Activated naive CD8-positive, alpha-beta T cell (primary cell): ENCODE measurements around the gene CCPG1.

ENCODE experiments used
- H3K27ac Mint-ChIP-seq: one replicate; pipeline ENCODE4 v1.8.0; 2021; ENCODE audit warnings: mixed read lengths
- H3K27me3 Mint-ChIP-seq: one replicate; pipeline ENCODE4 v1.8.0; 2021; ENCODE audit warnings: mixed read lengths
- H3K36me3 Mint-ChIP-seq: one replicate; pipeline ENCODE4 v1.8.0; 2021; ENCODE audit warnings: mixed read lengths
- H3K4me1 Mint-ChIP-seq: one replicate; pipeline ENCODE4 v1.8.0; 2021; ENCODE audit warnings: low read depth, mixed read lengths
- H3K4me3 Mint-ChIP-seq: one replicate; pipeline ENCODE4 v1.8.0; 2021; ENCODE audit warnings: mild to moderate bottlenecking, mixed read lengths
- H3K9me3 Mint-ChIP-seq: one replicate; pipeline ENCODE4 v1.8.0; 2021; ENCODE audit warnings: low read depth, mixed read lengths

The CCPG1 gene

GRCh38 chr15:55356985-55357585 lies 51.1 kb downstream of the CCPG1 start:
- H3K9me3 Mint-ChIP-seq: no peaks in the 10 kb centered on the region
- peaks cover 7% of the 10 kb centered on the region for H3K36me3 Mint-ChIP-seq
- H3K27ac Mint-ChIP-seq: no peak overlapping the region
- no peaks in the 10 kb centered on the region for H3K27me3 Mint-ChIP-seq
- H3K4me1 Mint-ChIP-seq: no peaks in the 10 kb centered on the region
- H3K4me3 Mint-ChIP-seq: no peak overlapping the region

DNA sequence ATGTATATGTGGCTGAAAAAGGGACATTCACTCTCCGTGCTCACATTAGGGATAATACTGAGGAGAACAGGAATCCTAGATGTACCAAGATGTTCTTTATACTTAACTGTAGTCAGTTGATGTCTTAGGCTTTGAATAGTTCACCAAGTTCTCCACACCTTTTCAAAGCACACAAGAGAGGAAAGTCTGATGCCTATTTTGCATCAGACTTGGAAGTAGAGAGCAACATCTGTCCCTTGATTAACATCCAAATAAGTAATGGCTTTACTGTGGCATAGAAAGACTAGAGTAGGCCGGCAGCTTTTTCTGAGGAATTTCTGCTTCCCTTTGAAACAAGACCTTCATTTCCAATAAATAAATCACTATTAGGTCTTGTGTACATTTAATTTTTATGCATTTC lies 55.1 kb downstream of the CCPG1 start:
- Mint-ChIP-seq H3K9me3 (no peaks in the 10 kb centered on the region), H3K27ac (no peak overlapping the region), H3K4me1 (no peaks in the 10 kb centered on the region), H3K4me3 (no peak overlapping the region), H3K27me3 (no peaks in the 10 kb centered on the region), H3K36me3 (peaks cover 8% of the 10 kb centered on the region)

DNA sequence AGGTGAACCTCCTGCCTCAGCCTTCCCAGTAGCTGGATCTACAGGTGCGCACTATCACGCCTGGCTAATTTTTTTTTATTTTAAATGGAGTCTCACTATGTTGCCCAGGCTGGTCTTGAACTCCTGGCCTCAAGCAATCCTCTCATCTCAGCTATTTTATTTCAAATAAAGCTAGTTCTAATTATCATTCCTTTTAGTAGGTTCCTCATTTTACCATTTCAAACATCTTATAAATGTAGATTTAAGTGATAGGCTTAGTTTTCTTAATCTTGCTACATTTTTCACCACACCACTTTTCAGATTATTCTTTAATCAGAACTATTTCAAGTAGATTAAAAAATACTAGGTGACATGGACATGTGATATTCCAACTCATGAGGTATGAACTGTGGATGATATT lies 58.9 kb downstream of the CCPG1 start:
- Mint-ChIP-seq H3K27me3 (no peaks in the 10 kb centered on the region), H3K27ac (no peak overlapping the region), H3K9me3 (no peaks in the 10 kb centered on the region), H3K4me1 (no peaks in the 10 kb centered on the region), H3K4me3 (no peak overlapping the region), H3K36me3 (peaks cover 8% of the 10 kb centered on the region)

DNA sequence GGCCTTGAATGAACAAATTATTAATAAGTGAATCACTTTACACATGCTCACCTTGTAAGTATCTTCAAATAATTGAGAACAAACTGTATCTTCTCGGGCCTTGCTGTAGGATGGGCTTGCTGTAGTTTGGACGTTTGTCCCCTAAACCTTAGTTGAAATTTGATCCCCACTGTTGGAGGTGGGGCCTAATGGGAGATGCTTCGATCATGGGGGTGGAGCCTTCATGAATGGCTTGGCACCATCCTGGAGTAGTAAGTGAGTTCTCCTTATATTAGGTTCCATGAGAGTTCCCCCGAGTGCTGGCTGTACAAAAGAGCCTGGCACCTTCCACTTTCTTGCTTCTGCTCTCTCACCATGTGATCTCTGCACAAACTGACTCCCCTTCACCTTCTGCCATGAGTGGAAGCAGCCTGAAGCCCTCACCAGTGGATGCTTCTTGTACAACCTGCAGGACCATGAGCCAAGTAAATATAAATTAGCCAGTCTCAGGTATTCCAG lies 59.8 kb downstream of the CCPG1 start:
- Mint-ChIP-seq H3K4me3 (no peak overlapping the region), H3K4me1 (no peaks in the 10 kb centered on the region), H3K27me3 (no peaks in the 10 kb centered on the region), H3K27ac (no peak overlapping the region), H3K36me3 (peaks cover 16% of the 10 kb centered on the region), H3K9me3 (no peaks in the 10 kb centered on the region)

- H3K9me3 Mint-ChIP-seq: no peaks in the 10 kb centered on the region
- no peaks in the 10 kb centered on the region for H3K27me3 Mint-ChIP-seq
- H3K36me3 Mint-ChIP-seq: peaks cover 17% of the 10 kb centered on the region
- no peaks in the 10 kb centered on the region for H3K4me1 Mint-ChIP-seq
- H3K4me3 Mint-ChIP-seq: no peak overlapping the region
- H3K27ac Mint-ChIP-seq: no peak overlapping the region
Observed at GRCh38 chr15:55344206-55344605, 64.0 kb downstream of the CCPG1 start.

DNA sequence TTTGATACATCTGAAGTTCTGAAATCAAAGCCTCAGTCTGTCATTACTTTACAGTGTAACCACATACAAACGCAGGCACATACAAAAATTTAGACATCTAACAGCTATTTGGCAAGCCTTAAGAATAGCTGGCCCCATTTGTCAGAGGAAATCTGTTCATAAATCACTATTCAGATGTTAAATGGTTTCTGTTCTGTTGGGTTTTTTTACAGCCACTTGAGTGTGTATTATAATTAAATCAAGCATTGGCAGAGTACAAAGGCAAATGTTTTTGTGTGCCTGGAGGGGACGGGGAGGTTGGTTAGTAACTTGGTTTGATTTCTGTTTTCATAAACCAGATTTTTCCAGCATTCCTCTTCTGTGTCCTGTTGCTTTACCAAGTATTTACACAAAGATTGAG lies 65.0 kb downstream of the CCPG1 start:
- Mint-ChIP-seq H3K36me3 (peaks cover 17% of the 10 kb centered on the region), H3K4me3 (no peak overlapping the region), H3K4me1 (no peaks in the 10 kb centered on the region), H3K27ac (no peak overlapping the region), H3K9me3 (no peaks in the 10 kb centered on the region), H3K27me3 (no peaks in the 10 kb centered on the region)

GRCh38 chr15:55337160-55337559 lies 71.0 kb downstream of the CCPG1 start:
- no peaks in the 10 kb centered on the region for H3K4me1 Mint-ChIP-seq
- no peak overlapping the region for H3K27ac Mint-ChIP-seq
- peaks cover 19% of the 10 kb centered on the region for H3K36me3 Mint-ChIP-seq
- H3K27me3 Mint-ChIP-seq: no peaks in the 10 kb centered on the region
- H3K9me3 Mint-ChIP-seq: no peaks in the 10 kb centered on the region
- H3K4me3 Mint-ChIP-seq: no peak overlapping the region

DNA sequence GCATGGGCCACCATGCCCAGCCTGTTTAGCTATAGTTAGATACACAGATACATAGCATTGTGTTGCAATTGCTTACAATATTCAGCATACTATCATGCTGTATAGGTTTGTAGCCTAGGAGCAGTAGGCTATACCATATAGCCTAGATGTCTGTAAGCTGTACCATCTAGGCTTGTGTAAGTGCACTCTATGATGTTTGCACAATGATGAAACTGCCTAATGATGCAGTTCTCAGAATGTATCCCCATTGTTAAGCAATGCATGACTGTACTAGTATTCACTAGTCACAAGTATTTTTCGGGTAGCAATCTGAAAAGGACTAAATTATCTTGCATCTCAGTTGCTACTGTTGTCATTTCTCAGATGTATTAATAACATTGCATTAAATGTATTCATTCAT lies 73.2 kb downstream of the CCPG1 start:
- Mint-ChIP-seq H3K4me1 (no peaks in the 10 kb centered on the region), H3K27me3 (no peaks in the 10 kb centered on the region), H3K9me3 (no peaks in the 10 kb centered on the region), H3K4me3 (no peak overlapping the region), H3K27ac (no peak overlapping the region), H3K36me3 (peaks cover 23% of the 10 kb centered on the region)

DNA sequence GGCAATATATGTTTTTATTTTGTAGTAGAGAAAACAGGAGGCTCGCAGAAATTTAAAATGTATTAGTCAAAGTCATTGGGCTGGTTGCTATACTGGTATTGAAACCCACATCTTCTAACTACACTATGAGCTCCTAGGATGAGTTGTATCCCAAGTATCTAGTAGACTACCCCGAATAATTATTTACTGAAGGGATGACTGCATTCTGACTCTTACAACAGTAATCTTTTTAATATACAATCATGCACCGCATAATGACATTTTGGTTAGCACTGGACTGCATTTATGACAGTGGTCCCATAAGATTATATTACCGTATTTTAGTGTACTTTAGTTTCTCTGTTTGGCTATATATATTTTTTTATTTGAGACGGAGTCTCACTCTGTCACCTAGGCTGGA lies 73.8 kb downstream of the CCPG1 start:
- Mint-ChIP-seq H3K27ac (no peak overlapping the region), H3K9me3 (no peaks in the 10 kb centered on the region), H3K4me1 (no peaks in the 10 kb centered on the region), H3K36me3 (peaks cover 19% of the 10 kb centered on the region), H3K27me3 (no peaks in the 10 kb centered on the region), H3K4me3 (no peak overlapping the region)

GRCh38 chr15:55327387-55327786 lies 80.8 kb downstream of the CCPG1 start:
- Mint-ChIP-seq H3K27me3 (no peaks in the 10 kb centered on the region), H3K4me3 (no peak overlapping the region), H3K27ac (peak overlapping the region; percentile 22), H3K4me1 (peaks cover 6% of the 10 kb centered on the region), H3K36me3 (peaks cover 9% of the 10 kb centered on the region), H3K9me3 (no peaks in the 10 kb centered on the region)

GRCh38 chr15:55322467-55322866 lies 85.7 kb downstream of the CCPG1 start:
- Mint-ChIP-seq H3K27me3 (no peaks in the 10 kb centered on the region), H3K36me3 (peaks cover 2% of the 10 kb centered on the region), H3K9me3 (no peaks in the 10 kb centered on the region), H3K4me3 (no peak overlapping the region), H3K4me1 (peaks cover 36% of the 10 kb centered on the region), H3K27ac (no peak overlapping the region)

GRCh38 chr15:55320963-55321362 lies 87.2 kb downstream of the CCPG1 start:
- no peaks in the 10 kb centered on the region for H3K9me3 Mint-ChIP-seq
- peaks cover 5% of the 10 kb centered on the region for H3K36me3 Mint-ChIP-seq
- peaks cover 46% of the 10 kb centered on the region for H3K4me1 Mint-ChIP-seq
- peak overlapping the region; percentile 17 for H3K4me3 Mint-ChIP-seq
- peak overlapping the region; percentile 8 for H3K27ac Mint-ChIP-seq
- H3K27me3 Mint-ChIP-seq: no peaks in the 10 kb centered on the region

DNA sequence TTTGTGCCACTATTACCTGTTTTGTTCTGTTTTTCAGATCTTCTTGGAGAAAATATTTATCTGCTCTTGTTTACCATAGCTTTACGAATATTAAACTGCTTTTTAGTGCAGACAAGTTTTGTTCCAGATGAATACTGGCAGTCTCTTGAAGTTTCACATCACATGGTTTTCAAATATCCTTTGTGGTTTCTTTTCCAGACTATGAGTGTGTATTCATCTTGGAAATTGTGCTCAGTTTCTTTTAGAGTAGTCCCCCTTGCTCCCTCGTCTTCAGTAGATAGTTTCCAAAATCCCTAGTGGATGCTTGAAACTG lies 88.0 kb downstream of the CCPG1 start:
- Mint-ChIP-seq H3K27ac (peak overlapping the region; percentile 66), H3K4me1 (peaks cover 53% of the 10 kb centered on the region), H3K36me3 (peaks cover 5% of the 10 kb centered on the region), H3K4me3 (peak overlapping the region; percentile 98), H3K27me3 (no peaks in the 10 kb centered on the region), H3K9me3 (no peaks in the 10 kb centered on the region)

DNA sequence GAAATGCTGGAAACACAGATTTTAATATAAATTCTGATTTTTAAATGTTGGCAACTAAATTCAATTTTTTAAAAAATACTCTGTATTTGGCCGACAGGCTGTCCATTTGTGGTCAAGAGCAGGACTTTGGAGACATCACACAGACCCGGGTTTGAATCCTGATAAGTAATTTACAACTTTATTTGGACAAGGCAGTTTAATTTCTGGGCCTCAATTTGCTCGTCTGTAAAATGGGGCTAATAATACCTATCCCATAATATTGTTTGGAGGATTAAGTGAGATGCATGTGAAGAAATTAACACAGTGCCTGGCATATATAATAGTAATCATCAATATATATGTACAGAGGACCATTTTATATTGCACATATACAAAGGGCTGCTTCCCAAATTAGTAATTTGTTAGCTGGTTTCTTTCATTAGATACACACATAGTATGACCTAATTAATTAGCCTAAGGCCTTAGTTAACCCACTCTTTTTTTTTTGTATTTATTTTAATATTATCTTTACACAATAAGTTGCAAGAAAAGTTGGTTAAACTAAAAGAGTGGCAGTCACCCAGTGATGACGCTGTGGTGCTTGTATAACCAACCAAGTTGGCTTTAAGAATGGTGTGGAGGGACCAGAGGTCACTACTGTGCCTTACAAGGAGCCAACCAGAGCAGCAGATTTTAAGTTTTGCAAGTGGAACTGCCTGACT lies 88.5 kb downstream of the CCPG1 start:
- Mint-ChIP-seq H3K4me3 (peak overlapping the region; percentile 98), H3K36me3 (peaks cover 5% of the 10 kb centered on the region), H3K27ac (peak overlapping the region; percentile 99), H3K27me3 (no peaks in the 10 kb centered on the region), H3K9me3 (no peaks in the 10 kb centered on the region), H3K4me1 (peaks cover 58% of the 10 kb centered on the region)

GRCh38 chr15:55318588-55319494 lies 89.3 kb downstream of the CCPG1 start, which contains the start of the genes PIGB and PIGBOS1:
Gene PIGB, plus strand, starts transcription at chr15:55319222. Its CDS starts 29 bp downstream, at chr15:55319251.
Gene PIGBOS1, minus strand, starts transcription at chr15:55319123. Its CDS starts 1,331 bp downstream, at chr15:55317792.
- Mint-ChIP-seq H3K9me3 (no peaks in the 10 kb centered on the region), H3K27me3 (no peaks in the 10 kb centered on the region), H3K4me3 (peak within 1 kb of the TSS; percentile 98), H3K36me3 (peaks cover 5% of the 10 kb centered on the region), H3K27ac (peak within 1 kb of the TSS; percentile 99), H3K4me1 (peaks cover 64% of the 10 kb centered on the region)
